ENCODE results near the gene MS4A3.
"Not testable (repeated sequence)": the region's sequence is repeated elsewhere in the genome, so short reads cannot be mapped to it uniquely, and the experiment has no call there.

MS4A3 gene

GRCh38 chr11:60029015-60029632, 27.3 kb upstream of the MS4A3 start:
- H3F3A ChIP-seq (ENCODE audit: low read depth) = no peaks in the 10 kb centered on the region
- H3K36me3 ChIP-seq (ENCODE audit: insufficient read depth, low read length) = no peaks in the 10 kb centered on the region
- no peaks in the 10 kb centered on the region for H3K27me3 ChIP-seq (ENCODE audit: insufficient read depth, low read length, poor library complexity, severe bottlenecking)
- TF ChIP-seq EZH2phosphoT487 (IDR thresholded peaks at IDR 0.05; ENCODE audit: borderline replicate concordance) (no peak), CTCF (conservative IDR thresholded peaks at IDR 0.05; ENCODE audit: low read length) (no peak)
- H3K9me3 ChIP-seq (ENCODE audit: insufficient read depth, low read depth, low read length) = no peaks in the 10 kb centered on the region
- H3K4me1 ChIP-seq (ENCODE audit: insufficient read depth, low read length, poor library complexity, severe bottlenecking) = no peaks in the 10 kb centered on the region
- H3K9ac ChIP-seq (ENCODE audit: low read depth, low read length, poor library complexity, severe bottlenecking) = no peak overlapping the region
- no peak overlapping the region for H3K4me3 ChIP-seq (ENCODE audit: low read length, poor library complexity, severe bottlenecking)
- no peaks in the 10 kb centered on the region for H4K20me1 ChIP-seq (ENCODE audit: insufficient read depth, low read length, poor library complexity, severe bottlenecking)
- no peaks in the 10 kb centered on the region for H3K9me2 ChIP-seq (replicated peaks; ENCODE audit: low read depth, low read length)
- H3K79me2 ChIP-seq (ENCODE audit: insufficient read depth, low read length) = no peaks in the 10 kb centered on the region
- H3K4me2 ChIP-seq (ENCODE audit: low read depth, low read length, poor library complexity, severe bottlenecking) = no peak overlapping the region
- no peak overlapping the region for H2AFZ ChIP-seq (ENCODE audit: low read length)

- H3K27me3 ChIP-seq (ENCODE audit: insufficient read depth, low read length, poor library complexity, severe bottlenecking) = no peaks in the 10 kb centered on the region
- TF ChIP-seq CTCF (conservative IDR thresholded peaks at IDR 0.05; ENCODE audit: low read length) = no peak
- TF ChIP-seq EZH2phosphoT487 (IDR thresholded peaks at IDR 0.05; ENCODE audit: borderline replicate concordance) = no peak
- H3K9ac ChIP-seq (ENCODE audit: low read depth, low read length, poor library complexity, severe bottlenecking) = no peak within 1 kb of the TSS
- no peaks in the 10 kb centered on the region for H3K9me3 ChIP-seq (ENCODE audit: insufficient read depth, low read depth, low read length)
- no peaks in the 10 kb centered on the region for H4K20me1 ChIP-seq (ENCODE audit: insufficient read depth, low read length, poor library complexity, severe bottlenecking)
- no peak within 1 kb of the TSS for H3K4me3 ChIP-seq (ENCODE audit: low read length, poor library complexity, severe bottlenecking)
- H3K4me1 ChIP-seq (ENCODE audit: insufficient read depth, low read length, poor library complexity, severe bottlenecking) = no peaks in the 10 kb centered on the region
- H3K4me2 ChIP-seq (ENCODE audit: low read depth, low read length, poor library complexity, severe bottlenecking) = no peak within 1 kb of the TSS
- no peaks in the 10 kb centered on the region for H3K36me3 ChIP-seq (ENCODE audit: insufficient read depth, low read length)
- H3K79me2 ChIP-seq (ENCODE audit: insufficient read depth, low read length) = no peaks in the 10 kb centered on the region
- H2AFZ ChIP-seq (ENCODE audit: low read length) = no peak within 1 kb of the TSS
- no peaks in the 10 kb centered on the region for H3F3A ChIP-seq (ENCODE audit: low read depth)
- no peaks in the 10 kb centered on the region for H3K9me2 ChIP-seq (replicated peaks; ENCODE audit: low read depth, low read length)
These were observed 16.4 kb upstream of the MS4A3 start, which contains the start of gene OOSP2 for GRCh38 chr11:60040109-60040508. Gene OOSP2 (plus strand): TSS chr11:60040409. CDS start chr11:60040460, 51 bp downstream.

- not testable (repeated sequence) for H4K20me1 ChIP-seq (ENCODE audit: insufficient read depth, low read length, poor library complexity, severe bottlenecking); H3K36me3 ChIP-seq (ENCODE audit: insufficient read depth, low read length); H3K9me3 ChIP-seq (ENCODE audit: insufficient read depth, low read depth, low read length); H2AFZ ChIP-seq (ENCODE audit: low read length); H3K9me2 ChIP-seq (replicated peaks; ENCODE audit: low read depth, low read length); H3K4me3 ChIP-seq (ENCODE audit: low read length, poor library complexity, severe bottlenecking); H3K27me3 ChIP-seq (ENCODE audit: insufficient read depth, low read length, poor library complexity, severe bottlenecking); H3K4me2 ChIP-seq (ENCODE audit: low read depth, low read length, poor library complexity, severe bottlenecking); H3K79me2 ChIP-seq (ENCODE audit: insufficient read depth, low read length); H3K9ac ChIP-seq (ENCODE audit: low read depth, low read length, poor library complexity, severe bottlenecking); H3F3A ChIP-seq (ENCODE audit: low read depth); H3K4me1 ChIP-seq (ENCODE audit: insufficient read depth, low read length, poor library complexity, severe bottlenecking)
These were observed 6.0 kb upstream of the MS4A3 start for GRCh38 chr11:60050422-60050821.

- not testable (repeated sequence) for H3K9ac ChIP-seq (ENCODE audit: low read depth, low read length, poor library complexity, severe bottlenecking); H3K4me2 ChIP-seq (ENCODE audit: low read depth, low read length, poor library complexity, severe bottlenecking); H3K27me3 ChIP-seq (ENCODE audit: insufficient read depth, low read length, poor library complexity, severe bottlenecking); H3K9me2 ChIP-seq (replicated peaks; ENCODE audit: low read depth, low read length); H3K9me3 ChIP-seq (ENCODE audit: insufficient read depth, low read depth, low read length); H3K4me3 ChIP-seq (ENCODE audit: low read length, poor library complexity, severe bottlenecking); H2AFZ ChIP-seq (ENCODE audit: low read length); H4K20me1 ChIP-seq (ENCODE audit: insufficient read depth, low read length, poor library complexity, severe bottlenecking); H3F3A ChIP-seq (ENCODE audit: low read depth); H3K36me3 ChIP-seq (ENCODE audit: insufficient read depth, low read length); H3K4me1 ChIP-seq (ENCODE audit: insufficient read depth, low read length, poor library complexity, severe bottlenecking); H3K79me2 ChIP-seq (ENCODE audit: insufficient read depth, low read length)
These were observed 5.6 kb upstream of the MS4A3 start for GRCh38 chr11:60050839-60051238.
